GM13977 (cell line): ENCODE data around the gene MTMR3.

Experiments
- DNase-seq: peaks from one replicate; pipeline ENCODE4 v3.0.0; 2012; ENCODE audit warnings: low spot score
- CTCF ChIP-seq: IDR thresholded peaks from 2 replicates; pipeline ENCODE4 v1.5.1; 2012; ENCODE audit warnings: mild to moderate bottlenecking, control low read depth; ENCODE audit not compliant: insufficient read depth; ENCODE audit errors: extremely low read depth, missing control alignments
- in situ Hi-C: fragments of 300-500 bp; cut with MboI; formaldehyde crosslinking; loops from one replicate; pipeline ENCODE4 v1.12.0; 2022; ENCODE audit warnings: low sequenced_read_pairs, low pct_unique_long_range_greater_than_20kb, mixed read lengths, inconsistent platforms; ENCODE audit not compliant: unreplicated experiment

Gene MTMR3

GRCh38 chr22:29890760-29891159 is 7.8 kb downstream of the MTMR3 start:
- no peak for DNase-seq
- in situ Hi-C loops: no loop called here
- TF ChIP-seq CTCF: no peak

- in situ Hi-C loops: no loop called here
- no peak for TF ChIP-seq CTCF
- no peak for DNase-seq
Observed at GRCh38 chr22:29892315-29893156, 9.6 kb downstream of the MTMR3 start.

GRCh38 chr22:29901354-29901753 is 18.4 kb downstream of the MTMR3 start:
- in situ Hi-C loops: no loop called here
- DNase-seq: no peak
- TF ChIP-seq CTCF: no peak

- no peak for TF ChIP-seq CTCF
- no peak for DNase-seq
- in situ Hi-C loops: no loop called here
Observed at GRCh38 chr22:29903371-29903770, 20.4 kb downstream of the MTMR3 start.

- no peak for TF ChIP-seq CTCF
- in situ Hi-C loops: no loop called here
- no peak for DNase-seq
Observed at GRCh38 chr22:29904020-29904419, 21.0 kb downstream of the MTMR3 start.

GRCh38 chr22:29907753-29908515 is 25.0 kb downstream of the MTMR3 start:
- peak; percentile 13 for DNase-seq
- TF ChIP-seq CTCF: no peak
- in situ Hi-C loops: no loop called here
